H1 (cell line): ENCODE data around the gene CREBBP. TPM values are rescaled to one million over a fixed set of nuclear protein-coding genes. Genes with fewer than 3 reads are reported as not detected.

Source experiments
- CTCF ChIA-PET: fragments of 300-600 bp; sonication (Branson Sonifier 250); formaldehyde crosslinking; loops from one replicate; lab custom pipeline; 2021; ENCODE audit not compliant: partially characterized antibody; lab: Charles Lee
- POLR2A ChIA-PET: fragments of 300-600 bp; sonication (Branson Sonifier 250); formaldehyde crosslinking; loops from one replicate; lab custom pipeline; 2021; ENCODE audit warnings: inconsistent platforms; ENCODE audit not compliant: partially characterized antibody; lab: Charles Lee
- DNase-seq, 2 experiments: peaks; one replicate each; pipeline versions ENCODE4 v3.0.0 to v3.0.0-alpha.2; 2010 to 2022; ENCODE audit warnings: low spot score in 2 of 2, low read depth in 1 of 2, mixed read lengths in 1 of 2
- FAIRE-seq: peaks from 2 replicates; lab custom pipeline; 2011; peaks lifted over from hg19 to GRCh38; lab: Jason Lieb, UNC
- H2AFZ ChIP-seq: 2 replicates; pipeline ENCODE4 v1.8.1; 2012; ENCODE audit warnings: low read length, inconsistent platforms
- H2AK5ac ChIP-seq: 2 replicates; pipeline ENCODE4 v1.6.1; 2013; ENCODE audit warnings: low read depth, low read length
- H2BK120ac ChIP-seq: replicated peaks from 2 replicates; pipeline ENCODE3; 2013; ENCODE audit warnings: low read depth, low read length, inconsistent platforms
- H2BK12ac ChIP-seq: 2 replicates; pipeline ENCODE4 v1.6.1; 2013; ENCODE audit warnings: low read depth, low read length
- H2BK15ac ChIP-seq: 2 replicates; pipeline ENCODE4 v1.6.1; 2013; ENCODE audit warnings: low read length
- H2BK20ac ChIP-seq: 2 replicates; pipeline ENCODE4 v1.6.1; 2013; ENCODE audit warnings: low read length
- H2BK5ac ChIP-seq: 2 replicates; pipeline ENCODE4 v1.6.1; 2013; ENCODE audit warnings: low read depth, low read length
- H3K14ac ChIP-seq: 2 replicates; pipeline ENCODE4 v1.6.1; 2013; ENCODE audit warnings: inconsistent platforms; ENCODE audit not compliant: insufficient read length
- H3K18ac ChIP-seq: 2 replicates; pipeline ENCODE4 v1.6.1; 2013; ENCODE audit warnings: low read length; ENCODE audit errors: extremely low read depth
- H3K23ac ChIP-seq: 2 replicates; pipeline ENCODE4 v1.6.1; 2013; ENCODE audit warnings: inconsistent platforms; ENCODE audit not compliant: insufficient read length
- H3K23me2 ChIP-seq: 2 replicates; pipeline ENCODE4 v1.6.1; 2013; ENCODE audit warnings: low read depth, low read length
- H3K27ac ChIP-seq: 2 replicates; pipeline ENCODE4 v1.6.1; 2011; ENCODE audit warnings: low read depth, low read length, inconsistent platforms
- H3K27me3 ChIP-seq, 4 experiments: replicated peaks in 1 of 4; 1 replicate in 1 of 4; 2 replicates in 3 of 4; pipeline versions ENCODE4 v1.6.1 to v1.8.1; 2011 to 2013; ENCODE audit warnings: low read length in 3 of 4, mild to moderate bottlenecking in 3 of 4, inconsistent platforms in 2 of 4, mixed read lengths in 2 of 4, moderate library complexity in 1 of 4; ENCODE audit not compliant: control insufficient read depth in 3 of 4, insufficient read depth in 3 of 4; ENCODE audit errors: extremely low read depth in 1 of 4
- H3K36me3 ChIP-seq, 4 experiments: 2 replicates each; pipeline versions ENCODE4 v1.6.1 to v1.8.1; 2011 to 2013; ENCODE audit warnings: mild to moderate bottlenecking in 4 of 4, low read length in 3 of 4, moderate library complexity in 2 of 4, control low read depth in 1 of 4, inconsistent platforms in 1 of 4; ENCODE audit not compliant: insufficient read depth in 4 of 4, control insufficient read depth in 2 of 4
- H3K4ac ChIP-seq: replicated peaks from 2 replicates; pipeline ENCODE3; 2013; ENCODE audit warnings: low read length, low read depth, mixed read lengths, inconsistent platforms; ENCODE audit not compliant: insufficient read length
- H3K4me1 ChIP-seq, 4 experiments: replicated peaks in 1 of 4; 1 replicate in 1 of 4; 2 replicates in 3 of 4; pipeline versions ENCODE4 v1.6.1 to v1.8.1; 2011 to 2013; ENCODE audit warnings: low read length in 3 of 4, inconsistent platforms in 2 of 4, mixed read lengths in 1 of 4; ENCODE audit not compliant: insufficient read depth in 4 of 4, control insufficient read depth in 3 of 4
- H3K4me2 ChIP-seq, 2 experiments: 2 replicates each; pipeline versions ENCODE4 v1.6.1 to v1.8.1; 2011 to 2013; ENCODE audit warnings: low read depth in 2 of 2, low read length in 2 of 2, control low read depth in 1 of 2, inconsistent platforms in 1 of 2, mild to moderate bottlenecking in 1 of 2; ENCODE audit not compliant: insufficient read depth in 1 of 2
- H3K4me3 ChIP-seq, 4 experiments: fragments of 200-600, 300-600 bp in 1 of 4; sonication (generic), shearing (Covaris generic), sonication (Bioruptor Twin) in 1 of 4; 2 replicates each; pipeline versions ENCODE4 v1.5.1 to v1.8.1; 2011 to 2016; ENCODE audit warnings: low read length in 4 of 4, low read depth in 3 of 4, control low read depth in 2 of 4, inconsistent platforms in 2 of 4, mild to moderate bottlenecking in 2 of 4, mixed read lengths in 1 of 4, moderate library complexity in 1 of 4; ENCODE audit not compliant: insufficient read depth in 2 of 4; ENCODE audit errors: extremely low read depth in 1 of 4
- H3K56ac ChIP-seq: replicated peaks from 2 replicates; pipeline ENCODE3; 2013; ENCODE audit warnings: low read depth, mild to moderate bottlenecking, mixed read lengths, low read length, inconsistent platforms; ENCODE audit not compliant: insufficient read length
- H3K79me1 ChIP-seq: 2 replicates; pipeline ENCODE4 v1.6.1; 2013; ENCODE audit warnings: low read depth, low read length, control low read depth
- H3K79me2 ChIP-seq, 2 experiments: 2 replicates each; pipeline versions ENCODE4 v1.6.1 to v1.8.1; 2012 to 2013; ENCODE audit warnings: low read length in 2 of 2, mild to moderate bottlenecking in 2 of 2, inconsistent platforms in 1 of 2; ENCODE audit not compliant: insufficient read depth in 2 of 2, control insufficient read depth in 1 of 2
- H3K9ac ChIP-seq, 4 experiments: replicated peaks in 1 of 4; 1 replicate in 1 of 4; 2 replicates in 3 of 4; pipeline versions ENCODE4 v1.6.1 to v1.8.1; 2011 to 2013; ENCODE audit warnings: low read depth in 3 of 4, low read length in 3 of 4, control low read depth in 2 of 4, mild to moderate bottlenecking in 2 of 4, moderate library complexity in 2 of 4, inconsistent platforms in 1 of 4; ENCODE audit errors: extremely low read depth in 1 of 4
- H3K9me3 ChIP-seq, 2 experiments: 2 replicates each; pipeline versions ENCODE4 v1.6.1 to v1.8.1; 2012 to 2013; ENCODE audit warnings: mild to moderate bottlenecking in 2 of 2, moderate library complexity in 2 of 2, control low read depth in 1 of 2, inconsistent platforms in 1 of 2, low read depth in 1 of 2, low read length in 1 of 2, mixed read lengths in 1 of 2; ENCODE audit not compliant: insufficient read depth in 2 of 2
- H4K20me1 ChIP-seq, 2 experiments: replicated peaks in 1 of 2; 2 replicates each; pipeline versions ENCODE3 to v1.8.1; 2011 to 2013; ENCODE audit warnings: inconsistent platforms in 2 of 2, low read length in 2 of 2, mild to moderate bottlenecking in 1 of 2; ENCODE audit not compliant: insufficient read depth in 2 of 2, control insufficient read depth in 1 of 2
- H4K5ac ChIP-seq: 2 replicates; pipeline ENCODE4 v1.6.1; 2013; ENCODE audit warnings: low read length, low read depth, mixed read lengths, inconsistent platforms; ENCODE audit not compliant: insufficient read length
- H4K8ac ChIP-seq: 2 replicates; pipeline ENCODE4 v1.8.0; 2013; ENCODE audit warnings: mild to moderate bottlenecking, moderate library complexity, low read length, inconsistent platforms; ENCODE audit not compliant: insufficient read depth; ENCODE audit errors: extremely low read depth
- H4K91ac ChIP-seq: replicated peaks from 2 replicates; pipeline ENCODE3; 2013; ENCODE audit warnings: low read length, mixed read lengths, inconsistent platforms; ENCODE audit not compliant: insufficient read length
- HDAC2 ChIP-seq, 2 experiments: fragments of 300-600 bp in 1 of 2; sonication (generic) in 1 of 2; IDR thresholded peaks; 2 replicates each; pipeline ENCODE4 v1.6.1; 2011 to 2012; ENCODE audit warnings: low read depth in 2 of 2, low read length in 2 of 2, mild to moderate bottlenecking in 2 of 2, moderate library complexity in 2 of 2, borderline replicate concordance in 1 of 2, inconsistent platforms in 1 of 2
- WGBS, 2 experiments: shearing (Covaris generic) in 1 of 2; methylation state at CpG; one replicate each; pipeline versions ENCODE4 v1.1.6 to v1.1.7; 2013 to 2015; ENCODE audit warnings: low lambda C conversion rate in 2 of 2, mixed read lengths in 2 of 2, inconsistent platforms in 1 of 2, low coverage in 1 of 2, missing lambda C conversion rate in 1 of 2; ENCODE audit not compliant: insufficient replicate concordance in 2 of 2, insufficient coverage in 1 of 2, insufficient read length in 1 of 2; ENCODE audit errors: extremely low coverage in 1 of 2, missing lambda C conversion rate in 1 of 2; 5-methylcytosine and 5-hydroxymethylcytosine counted together
- polyA plus RNA-seq, 7 experiments: library from polyadenylated mRNA; depleted of rRNA in 3 of 7; stranded (reverse) in 5 of 7; unstranded in 2 of 7; fragments of >200 nt in 5 of 7; fragments of 200-250 nt in 2 of 7; gene quantifications; 1 replicate in 5 of 7; 2 replicates in 1 of 7; 4 replicates in 1 of 7; pipeline versions ENCODE4 v1.2.1 to v1.2.3, GENCODE V29; 2011 to 2013; ENCODE audit warnings: missing spikeins in 2 of 7, mixed read lengths in 2 of 7
- total RNA-seq: library from RNA; stranded (reverse); fragmentation: NEBNext Ultra II Directional; extraction: Animal tissue kit (Norgen Biotek cat#: 25700); gene quantifications from 2 replicates; pipeline ENCODE4 v1.2.1, GENCODE V29; 2021

The CREBBP gene
- total and polyA plus RNA-seq, 2 of the 8 experiments (the other 6 are each of a cell fraction or from before 2014, with no cell fraction given), result 10.0 to 60.1 TPM

DNA sequence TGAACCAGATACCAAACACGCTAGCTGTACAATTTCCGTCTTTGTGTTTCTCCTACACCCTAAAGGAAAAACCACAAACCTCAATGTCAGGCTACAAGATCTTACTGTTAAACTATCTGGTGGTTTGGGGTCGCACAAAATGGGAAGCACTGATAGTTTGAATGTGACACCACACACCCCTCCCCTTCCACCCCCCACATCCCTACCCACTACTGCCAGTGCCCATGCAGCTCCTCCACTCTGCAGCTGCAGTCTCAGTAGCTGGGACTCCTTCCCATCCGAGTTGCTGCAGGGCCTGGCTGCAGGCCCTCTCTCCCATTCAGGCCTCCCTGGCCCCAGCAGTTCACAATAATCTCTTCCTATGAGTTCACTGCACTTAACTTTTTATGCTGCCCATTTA, 181.6 kb downstream of the CREBBP start:
- POLR2A ChIA-PET, result interaction anchor here (1.3 to 1.5 kb wide), 2 partner anchors 11 to 15 kb away, joined by 4 to 5 read pairs; no protein-coding TSS in a partner anchor
- no peaks in the 10 kb centered on the region for H3K23me2 ChIP-seq
- no peak overlapping the region for H2BK20ac ChIP-seq
- no peak overlapping the region for H3K14ac ChIP-seq
- no peak overlapping the region for H4K5ac ChIP-seq
- H3K36me3 ChIP-seq, result peaks cover 0 to 4% (median 0%) of the 10 kb centered on the region in 4 experiments; a peak in 2 of 8 replicates
- FAIRE-seq (no peak), DNase-seq (no peak)
- no peak overlapping the region for H2BK12ac ChIP-seq
- H3K4me1 ChIP-seq, result no peaks in the 10 kb centered on the region; a peak in 2 of 7 replicates
- no peak overlapping the region for H3K4ac ChIP-seq
- no peak overlapping the region for H2AK5ac ChIP-seq
- peaks cover 0 to 74% of the 10 kb centered on the region in 2 experiments; a peak in 2 of 4 replicates for H3K79me2 ChIP-seq
- H3K9me3 ChIP-seq, result no peaks in the 10 kb centered on the region
- H3K4me3 ChIP-seq, result no peak overlapping the region
- CTCF ChIA-PET, result interaction anchor here (0.6 kb wide), 2 partner anchors 13 to 25 kb away, joined by 3 to 4 read pairs; no protein-coding TSS in a partner anchor
- peaks cover 14% of the 10 kb centered on the region; the same call in 1 of the 2 replicates for H3K79me1 ChIP-seq
- no peak overlapping the region for H2BK5ac ChIP-seq
- no peak overlapping the region for H3K23ac ChIP-seq
- H3K18ac ChIP-seq, result no peak overlapping the region
- H4K91ac ChIP-seq, result no peak overlapping the region
- no peak overlapping the region for H3K56ac ChIP-seq
- H3K4me2 ChIP-seq, result no peak overlapping the region
- 91% methylated on average over 4 of the region's 4 CpGs; no CpG with 5 or more reads in 1 of the 2 experiments for WGBS, 2 experiments
- H3K27me3 ChIP-seq, result no peaks in the 10 kb centered on the region
- H4K20me1 ChIP-seq, result peaks cover 0 to 4% of the 10 kb centered on the region in 2 experiments
- no peak overlapping the region for H2BK15ac ChIP-seq
- no peak overlapping the region for H2AFZ ChIP-seq
- H3K27ac ChIP-seq, result no peak overlapping the region
- peak overlapping the region; percentile 84; the same call in 1 of the 2 replicates for H4K8ac ChIP-seq
- H3K9ac ChIP-seq, result no peak overlapping the region
- no peak overlapping the region for H2BK120ac ChIP-seq
- TF ChIP-seq HDAC2 (IDR thresholded peaks at IDR 0.05; ENCODE audit: borderline replicate concordance in 1 of 2, low read depth in 2 of 2, low read length in 2 of 2), result no peak
